ENCODE measurements around the gene FAM193A.
"Not testable (repeated sequence)": the region's sequence is repeated elsewhere in the genome, so short reads cannot be mapped to it uniquely, and the experiment has no call there.

FAM193A gene

GRCh38 chr4:2651546-2651945, 115.1 kb downstream of the FAM193A start:
- no peak for DNase-seq (ENCODE audit: low read depth in 2 of 2)

- no peak for DNase-seq (ENCODE audit: low read depth in 2 of 2)
These were observed 115.6 kb downstream of the FAM193A start for GRCh38 chr4:2651998-2652397.

- DNase-seq (ENCODE audit: low read depth in 2 of 2), result no peak
These were observed 116.1 kb downstream of the FAM193A start for GRCh38 chr4:2652415-2653160.

- no peak for DNase-seq (ENCODE audit: low read depth in 2 of 2)
These were observed 124.3 kb downstream of the FAM193A start for GRCh38 chr4:2660596-2661211.

- no peak for DNase-seq (ENCODE audit: low read depth in 2 of 2)
These were observed 126.2 kb downstream of the FAM193A start for GRCh38 chr4:2662598-2662997.

- no peak for DNase-seq (ENCODE audit: low read depth in 2 of 2)
These were observed 126.8 kb downstream of the FAM193A start for GRCh38 chr4:2663275-2663674.

- no peak for DNase-seq (ENCODE audit: low read depth in 2 of 2)
These were observed 130.3 kb downstream of the FAM193A start for GRCh38 chr4:2666722-2667247.

- DNase-seq (ENCODE audit: low read depth in 2 of 2), result no peak
These were observed 131.0 kb downstream of the FAM193A start for GRCh38 chr4:2667428-2667827.

- no peak for DNase-seq (ENCODE audit: low read depth in 2 of 2)
These were observed 134.9 kb downstream of the FAM193A start for GRCh38 chr4:2671267-2671895.

- DNase-seq (ENCODE audit: low read depth in 2 of 2), result no peak
These were observed 135.6 kb downstream of the FAM193A start for GRCh38 chr4:2672082-2672481.

GRCh38 chr4:2672700-2673099, 136.3 kb downstream of the FAM193A start:
- DNase-seq (ENCODE audit: low read depth in 2 of 2), result no peak

- no peak for DNase-seq (ENCODE audit: low read depth in 2 of 2)
These were observed 136.7 kb downstream of the FAM193A start for GRCh38 chr4:2673157-2673556.

GRCh38 chr4:2679762-2680161, 143.3 kb downstream of the FAM193A start:
- DNase-seq (ENCODE audit: low read depth in 2 of 2), result not testable (repeated sequence)

GRCh38 chr4:2684486-2684885, 148.0 kb downstream of the FAM193A start:
- DNase-seq (ENCODE audit: low read depth in 2 of 2), result no peak

- DNase-seq (ENCODE audit: low read depth in 2 of 2), result no peak
These were observed 149.1 kb downstream of the FAM193A start for GRCh38 chr4:2685541-2685940.

- no peak for DNase-seq (ENCODE audit: low read depth in 2 of 2)
These were observed 150.2 kb downstream of the FAM193A start for GRCh38 chr4:2686379-2687265.

- DNase-seq (ENCODE audit: low read depth in 2 of 2), result no peak
These were observed 151.8 kb downstream of the FAM193A start for GRCh38 chr4:2688281-2688680.

GRCh38 chr4:2688697-2689096, 152.2 kb downstream of the FAM193A start:
- no peak for DNase-seq (ENCODE audit: low read depth in 2 of 2)

GRCh38 chr4:2689114-2689513, 152.7 kb downstream of the FAM193A start:
- DNase-seq (ENCODE audit: low read depth in 2 of 2), result no peak

- DNase-seq (ENCODE audit: low read depth in 2 of 2), result peak in 1 of 2 donors; percentile 10
These were observed 153.6 kb downstream of the FAM193A start for GRCh38 chr4:2689825-2690700.

- no peak for DNase-seq (ENCODE audit: low read depth in 2 of 2)
These were observed 154.9 kb downstream of the FAM193A start for GRCh38 chr4:2691313-2691712.
